CD4-positive, alpha-beta T cell treated with Interleukin-17A for 1 hour (primary cell): ENCODE measurements around the gene EREG.

ENCODE experiments used
- DNase-seq: peaks from one replicate; pipeline ENCODE4 v3.0.0-alpha.2; 2020

EREG gene

GRCh38 chr4:74433043-74433442 is 68.1 kb downstream of the EREG start:
- DNase-seq, result no peak

- DNase-seq, result no peak
Observed at GRCh38 chr4:74433541-74434172, 68.7 kb downstream of the EREG start.

DNA sequence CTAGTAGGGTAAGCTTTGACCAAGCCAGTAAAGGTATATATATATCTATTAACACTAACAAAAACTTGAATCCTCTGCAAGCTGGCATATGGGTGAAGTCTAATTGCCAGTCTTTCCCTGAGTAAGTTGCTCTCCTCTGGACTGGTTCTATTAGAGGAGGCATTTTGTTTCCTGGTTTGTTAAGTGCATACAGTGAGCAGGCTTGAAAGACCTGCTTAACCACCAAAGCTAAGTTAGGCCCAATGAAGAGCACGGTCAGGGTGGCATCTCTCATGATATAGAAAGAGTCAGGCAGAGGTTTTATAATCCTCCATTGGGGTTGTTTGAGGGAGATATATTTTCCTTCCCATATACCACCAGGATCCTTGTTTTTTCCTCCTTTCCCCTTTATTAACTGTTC is 70.4 kb downstream of the EREG start:
- DNase-seq, result no peak

DNA sequence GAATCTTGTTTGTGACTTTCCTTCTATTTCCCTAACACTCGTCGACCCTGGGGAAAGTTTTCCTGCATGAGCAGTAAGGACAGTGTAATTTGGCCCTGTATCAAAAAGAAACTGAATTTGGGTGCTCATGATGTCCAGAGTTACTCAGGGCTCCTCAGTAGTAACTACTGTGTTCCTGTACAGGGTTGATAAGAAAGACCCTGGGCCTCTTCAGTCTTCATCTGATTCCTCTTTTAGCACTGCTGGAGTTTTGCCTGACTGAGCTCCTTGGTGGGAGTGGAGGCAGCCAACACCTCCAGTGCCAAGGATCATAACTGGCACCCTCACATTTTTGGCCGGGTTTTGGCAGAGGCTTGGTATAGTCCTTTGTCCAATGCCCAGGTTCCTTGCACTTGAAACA is 72.9 kb downstream of the EREG start:
- DNase-seq, result no peak
